DMS 273 treated with DMSO at 0.1 percent for 48 hours (cell line): Measurements from ENCODE around the gene ATP1A1.

Source experiments
- DNase-seq: peaks from one replicate; lab custom pipeline; 2025; lab: John Stamatoyannopoulos, UW

Gene ATP1A1

DNA sequence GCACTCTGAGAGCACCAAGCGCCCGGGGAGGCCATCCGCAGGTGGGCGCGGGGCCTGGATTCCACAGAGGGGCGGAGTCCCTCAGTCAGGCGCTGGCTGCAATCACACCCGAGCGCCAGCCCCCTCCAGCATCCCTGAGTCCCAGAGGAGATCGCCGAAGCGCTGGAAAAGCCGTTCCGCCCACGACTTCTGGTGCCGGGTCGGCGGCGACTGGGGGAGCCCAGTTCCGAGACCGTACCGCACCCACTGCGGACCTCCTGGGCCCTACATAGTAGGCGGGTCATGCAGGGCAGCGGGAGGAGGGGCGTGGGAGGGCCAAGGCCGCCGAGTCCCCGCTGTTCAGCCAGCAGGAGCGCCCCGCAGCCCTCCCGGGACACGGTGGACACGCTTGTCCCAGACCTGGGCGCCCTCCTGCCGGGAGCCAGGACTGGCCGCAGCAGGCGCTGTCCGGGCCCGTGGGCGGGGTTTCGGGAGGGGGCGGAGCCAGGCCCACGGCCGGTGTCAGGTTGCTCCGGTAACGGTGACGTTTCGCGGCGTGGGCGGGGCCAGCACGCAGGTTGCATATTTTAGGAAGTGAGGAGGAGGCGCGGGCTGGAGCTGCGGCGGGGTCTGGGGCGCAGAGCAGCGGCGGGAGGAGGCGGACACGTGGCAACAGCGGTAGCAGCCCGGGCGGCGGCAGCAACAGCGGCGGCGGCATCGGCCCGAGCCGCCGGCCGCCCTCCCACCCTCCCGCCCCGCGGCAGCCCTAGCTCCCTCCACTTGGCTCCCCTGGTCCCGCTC is at the start of gene ATP1A1:
TSS of gene ATP1A1 (plus strand) at position 594 of the 780 bp plus-strand sequence. CDS start 268 bp downstream, outside the sequence.
- DNase-seq = peak; percentile 72

- DNase-seq = no peak
Measured at GRCh38 chr1:116323491-116323890, 49.6 kb upstream of the ATP1A1 start.

GRCh38 chr1:116324411-116324810 is 48.6 kb upstream of the ATP1A1 start:
- DNase-seq = no peak

DNA sequence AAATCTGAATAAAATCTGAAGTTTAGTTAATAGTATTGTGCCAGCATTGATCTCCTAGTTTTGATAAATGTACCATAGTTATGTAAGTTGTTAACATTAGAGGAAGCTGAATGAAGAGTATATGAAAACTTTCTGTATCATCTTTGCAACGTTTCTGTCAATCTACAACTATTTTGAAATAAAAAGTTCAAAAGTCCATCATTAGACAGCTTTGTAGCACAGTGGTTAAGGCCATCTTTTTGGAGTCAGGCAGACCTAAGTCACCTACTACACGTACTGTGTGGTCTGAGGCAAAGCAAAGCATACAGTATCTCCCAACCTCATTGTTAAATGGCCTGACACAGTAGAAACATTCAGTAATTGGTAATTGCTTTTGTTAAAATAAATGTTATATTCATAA is 47.9 kb upstream of the ATP1A1 start:
- DNase-seq = no peak

DNA sequence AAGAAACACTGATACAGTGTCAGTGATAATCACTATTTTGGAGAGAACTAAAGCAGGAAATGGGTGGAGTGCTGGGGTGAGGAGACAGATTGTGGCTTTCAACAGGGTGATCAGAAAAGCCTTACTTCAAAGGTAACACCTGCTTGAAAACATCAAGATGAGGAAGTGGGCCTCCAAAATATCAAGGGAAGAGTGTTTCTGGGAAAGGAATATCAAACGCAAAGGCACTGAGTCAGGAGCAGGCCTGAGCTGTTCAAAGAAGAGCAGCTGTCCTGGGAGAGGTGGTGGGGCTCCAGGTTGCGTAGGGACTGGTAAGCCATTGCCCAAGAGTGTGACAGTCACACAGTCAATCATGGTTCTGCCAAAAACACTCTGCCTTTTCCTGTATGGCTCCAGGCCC is 47.1 kb upstream of the ATP1A1 start:
- DNase-seq = no peak

GRCh38 chr1:116326486-116326885 is 46.6 kb upstream of the ATP1A1 start:
- DNase-seq = no peak

- no peak for DNase-seq
Measured at GRCh38 chr1:116328671-116329070, 44.4 kb upstream of the ATP1A1 start.

DNA sequence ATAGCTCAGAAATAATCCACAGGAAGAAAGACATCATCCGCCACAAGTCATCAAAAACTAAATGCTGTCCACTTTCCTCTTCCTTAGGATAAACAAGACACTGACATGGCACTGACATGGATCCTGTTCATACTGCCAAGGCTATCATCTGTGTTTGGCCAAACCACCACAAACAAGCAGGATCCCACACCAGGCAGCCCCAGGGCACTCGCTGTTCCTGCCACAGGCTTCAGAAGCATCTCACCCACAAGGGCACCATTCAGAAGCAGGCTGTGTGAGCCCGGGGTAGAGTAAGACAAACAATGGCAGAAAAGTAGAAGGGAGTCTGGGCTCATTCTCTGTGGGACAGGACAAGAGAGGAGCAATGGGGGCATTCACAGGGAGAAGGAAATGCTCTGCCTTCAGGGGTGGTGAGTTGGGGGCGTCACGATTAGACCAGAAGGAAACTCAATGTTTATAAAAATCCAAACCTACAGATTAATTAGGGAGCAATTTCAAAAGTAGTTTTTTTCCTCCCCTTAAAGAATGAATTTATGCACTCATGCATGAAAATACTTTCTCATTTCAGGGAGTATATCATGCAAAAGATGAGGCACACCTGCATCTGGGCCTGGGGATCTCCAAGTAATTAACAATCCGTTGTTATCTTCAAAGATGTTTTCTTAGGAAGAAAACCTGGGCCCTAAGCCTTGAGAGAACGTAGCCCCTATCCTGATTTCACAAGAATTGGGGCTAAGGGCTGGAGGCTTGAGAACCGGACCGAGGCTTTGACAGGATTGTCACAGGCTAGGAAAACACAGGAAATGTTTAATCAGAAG is 43.3 kb upstream of the ATP1A1 start:
- DNase-seq = no peak

DNA sequence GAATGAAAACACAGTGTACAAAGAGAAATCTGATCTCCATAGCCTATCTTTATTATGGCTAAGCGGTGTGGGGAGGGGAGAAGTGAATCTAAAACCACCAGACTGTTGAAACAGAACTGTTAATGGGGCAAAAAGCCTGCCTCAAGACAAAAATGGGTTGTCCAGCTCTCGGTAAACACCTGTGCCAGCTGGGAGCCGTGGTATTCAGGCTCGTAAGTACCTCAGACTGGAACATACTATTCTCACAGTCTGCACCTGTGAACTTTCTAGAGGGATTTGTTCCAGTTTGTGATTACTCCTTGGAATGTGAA is 42.7 kb upstream of the ATP1A1 start:
- DNase-seq = no peak

DNA sequence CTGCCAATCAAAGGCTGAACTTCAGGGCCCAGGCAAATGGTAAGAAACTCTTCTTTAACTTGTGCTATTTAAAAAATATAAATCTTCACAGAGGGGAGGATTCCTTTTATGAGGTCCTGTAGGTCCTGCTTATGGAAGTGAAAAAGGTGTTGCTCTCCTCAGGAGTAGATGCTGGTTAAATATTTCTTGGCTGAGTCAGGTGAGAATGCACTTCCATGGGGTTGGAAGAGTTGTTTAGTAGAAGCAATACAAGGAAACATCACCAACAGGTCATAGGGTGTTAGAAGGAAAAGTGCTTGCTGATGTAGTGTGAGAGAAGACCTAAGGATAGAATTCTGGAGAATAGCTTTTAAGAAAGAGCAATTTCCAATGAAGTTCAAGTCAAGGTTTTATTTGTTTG is 42.2 kb upstream of the ATP1A1 start:
- no peak for DNase-seq

DNA sequence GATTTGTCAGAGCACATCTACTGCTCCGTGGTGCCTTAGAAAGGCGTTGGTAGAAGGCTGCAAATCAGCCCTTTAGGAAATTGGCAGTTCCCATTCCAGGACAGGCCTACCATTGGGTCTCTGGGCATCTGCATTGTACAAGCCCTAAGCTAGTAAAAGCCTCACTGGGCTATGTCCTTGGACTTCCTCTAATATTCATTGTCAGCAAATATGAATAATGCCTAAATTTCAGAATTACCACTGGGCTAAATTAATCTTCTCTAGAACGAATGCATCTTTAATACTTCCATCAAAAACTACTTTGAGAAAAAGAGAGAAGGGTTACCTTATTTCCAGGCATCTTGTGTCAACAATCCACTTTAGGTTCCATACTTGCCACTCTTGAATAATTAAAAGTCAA is 41.5 kb upstream of the ATP1A1 start:
- no peak for DNase-seq

- no peak for DNase-seq
Measured at GRCh38 chr1:116332451-116332850, 40.6 kb upstream of the ATP1A1 start.

DNA sequence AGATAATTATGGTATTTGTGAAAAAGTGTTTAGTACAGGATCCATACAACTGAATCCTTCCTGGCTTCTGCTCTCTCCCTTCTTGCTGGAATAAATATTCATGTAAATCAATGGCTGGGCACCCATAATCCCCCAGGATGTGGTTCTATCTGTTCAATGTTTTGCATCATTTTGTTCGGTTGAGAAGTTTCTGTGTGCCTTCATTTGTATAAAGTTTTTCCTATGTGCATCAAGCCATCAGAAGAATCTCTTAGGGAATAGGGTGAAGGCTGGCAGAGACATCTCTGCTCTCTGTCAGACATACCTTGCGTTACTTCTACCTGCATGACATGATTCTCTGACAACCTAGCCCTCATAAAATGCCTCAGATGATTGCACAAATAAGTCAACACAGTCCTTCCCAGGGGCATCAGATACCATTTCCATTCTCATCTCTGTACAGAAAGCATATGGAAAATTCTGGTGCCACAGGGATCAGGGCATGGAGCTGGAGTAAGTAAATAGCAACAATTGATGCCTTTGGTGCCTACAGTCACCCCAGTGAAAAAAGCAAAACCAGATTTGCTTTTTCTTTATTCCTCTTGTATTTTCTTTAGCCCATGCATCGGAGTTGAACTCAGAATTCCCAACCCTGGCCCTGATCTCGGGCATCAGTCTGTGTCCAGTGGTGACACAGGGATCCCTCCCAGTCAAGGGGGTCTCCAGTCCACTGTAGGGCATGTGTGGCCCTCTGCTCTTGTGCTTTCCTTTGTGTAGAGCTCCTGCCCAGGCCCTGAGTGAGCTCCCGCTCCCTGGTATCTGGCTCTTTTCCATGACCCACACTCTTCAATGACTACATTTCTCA is 39.7 kb upstream of the ATP1A1 start:
- no peak for DNase-seq

GRCh38 chr1:116334015-116334547 is 39.0 kb upstream of the ATP1A1 start:
- DNase-seq = no peak

DNA sequence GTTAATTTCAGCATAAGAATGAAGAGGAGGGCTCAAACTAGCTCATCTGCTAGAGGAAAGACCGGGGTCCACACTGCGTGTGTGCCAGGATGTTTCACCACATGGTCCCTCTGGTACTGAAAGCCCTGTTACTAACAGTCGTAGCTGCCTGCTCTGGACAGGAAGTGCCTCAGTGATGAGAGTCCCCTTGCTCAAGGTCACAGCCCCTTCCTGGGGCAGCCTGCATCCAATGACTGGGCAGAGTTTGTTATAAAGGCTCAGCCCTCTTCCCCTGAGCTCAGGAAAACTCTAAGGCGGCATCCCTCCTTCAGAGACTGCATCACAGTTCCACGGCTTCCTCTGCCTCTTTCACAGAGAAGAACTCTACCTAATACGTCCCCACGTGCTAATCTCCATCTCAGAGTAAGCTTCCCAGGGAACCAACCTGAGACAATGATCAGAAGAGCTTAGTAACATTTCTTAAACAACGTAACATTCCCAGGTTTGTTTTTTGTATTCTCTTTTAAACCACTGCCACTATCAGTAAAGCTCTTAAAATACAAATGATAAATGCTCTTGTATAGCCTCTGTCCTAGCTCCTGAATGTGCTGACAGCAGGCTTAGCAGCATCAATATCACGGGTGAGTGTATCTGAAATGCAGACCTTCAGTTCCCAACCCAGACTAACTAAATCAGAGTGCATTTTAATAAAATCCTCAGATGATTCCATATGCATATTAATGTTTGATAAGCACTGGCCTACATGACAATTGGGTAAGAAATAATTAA is 38.0 kb upstream of the ATP1A1 start:
- DNase-seq = no peak

DNA sequence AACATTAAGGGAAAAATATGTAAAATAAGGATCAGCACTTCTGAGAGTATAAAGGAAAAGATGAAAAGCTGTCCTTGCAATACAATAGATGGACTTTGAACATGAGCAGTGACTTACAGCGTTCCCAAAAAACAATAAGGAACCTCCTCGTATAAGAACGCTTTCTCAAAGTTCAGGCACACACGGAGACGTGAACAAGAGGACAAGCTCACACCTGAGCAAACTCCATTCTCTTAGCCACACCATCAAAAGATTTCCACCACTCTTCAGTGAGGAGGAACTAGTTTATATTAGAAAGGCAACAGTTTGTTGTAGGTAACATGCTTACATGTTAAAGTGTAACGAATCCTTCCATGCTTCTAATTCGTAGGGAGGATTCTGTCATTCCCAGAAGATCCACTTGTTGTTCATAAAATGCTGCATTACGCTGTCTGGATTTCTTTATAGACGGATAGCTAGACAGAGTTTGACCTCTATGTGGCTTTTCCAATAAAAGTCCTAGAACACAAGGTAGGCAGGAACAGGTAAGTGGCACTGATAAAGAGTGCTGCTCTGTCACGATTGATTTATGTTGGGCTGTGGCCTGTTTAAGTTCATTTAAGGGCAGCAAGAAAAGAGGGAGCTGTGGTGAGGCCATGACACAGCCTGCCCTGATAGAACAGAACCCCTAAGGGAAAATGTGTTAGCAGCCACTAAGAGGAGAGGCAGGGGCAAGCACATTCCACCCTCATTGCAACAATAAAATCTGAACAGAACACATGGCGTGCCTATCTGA is 37.0 kb upstream of the ATP1A1 start:
- DNase-seq = no peak

DNA sequence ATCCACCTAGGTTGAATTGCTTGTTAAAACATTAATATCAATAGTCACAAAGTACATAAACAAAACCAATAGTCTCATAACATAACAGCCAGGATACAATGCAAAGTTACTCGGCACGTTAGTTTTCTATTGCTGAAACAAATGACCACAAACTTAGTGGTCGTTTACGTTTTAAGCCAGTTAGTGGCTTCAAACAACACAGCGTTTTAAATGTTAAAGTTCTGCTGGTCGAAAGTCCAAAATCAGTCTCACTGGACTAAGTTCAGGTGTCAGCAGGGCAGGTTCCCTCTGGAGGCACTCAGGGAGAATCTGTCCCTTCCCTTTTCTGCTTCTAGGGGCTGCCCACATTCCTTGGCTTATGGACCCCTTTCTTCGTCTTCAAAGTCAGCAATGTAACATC is 35.6 kb upstream of the ATP1A1 start:
- no peak for DNase-seq

- no peak for DNase-seq
Measured at GRCh38 chr1:116338400-116338799, 34.6 kb upstream of the ATP1A1 start.

GRCh38 chr1:116340506-116341231 is 32.4 kb upstream of the ATP1A1 start:
- DNase-seq = no peak

- DNase-seq = no peak
Measured at GRCh38 chr1:116343019-116343418, 30.0 kb upstream of the ATP1A1 start.
